HFFc6 (cell line): ENCODE data around the gene FCER1G. TPM values are rescaled to one million over a fixed set of nuclear protein-coding genes. Genes with fewer than 3 reads are reported as not detected.
A peak's percentile ranks its signal among the peaks of the same experiment; 100 is the strongest.

ENCODE experiments used
- DNase-seq: peaks from one replicate; pipeline ENCODE4 v3.0.0-alpha.2; 2018
- H3K27ac Mint-ChIP-seq: 2 replicates; pipeline ENCODE4 v1.8.0; 2020; ENCODE audit warnings: mild to moderate bottlenecking, mixed read lengths
- H3K27me3 Mint-ChIP-seq: 2 replicates; pipeline ENCODE4 v1.8.0; 2021; ENCODE audit warnings: mild to moderate bottlenecking, moderate library complexity, mixed read lengths; ENCODE audit not compliant: insufficient read depth
- H3K36me3 Mint-ChIP-seq: 2 replicates; pipeline ENCODE4 v1.8.0; 2021; ENCODE audit warnings: low read depth, mixed read lengths
- H3K4me1 Mint-ChIP-seq: 2 replicates; pipeline ENCODE4 v1.8.0; 2020; ENCODE audit warnings: low read depth, mixed read lengths
- H3K4me3 Mint-ChIP-seq: 2 replicates; pipeline ENCODE4 v1.8.0; 2020; ENCODE audit warnings: mild to moderate bottlenecking, moderate library complexity, mixed read lengths
- H3K9me3 Mint-ChIP-seq: 2 replicates; pipeline ENCODE4 v1.8.0; 2020; ENCODE audit warnings: mild to moderate bottlenecking, mixed read lengths
- total RNA-seq, 6 experiments: library from RNA; stranded (reverse); fragmentation: NEBNext Ultra II Directional; extraction: Animal tissue kit (Norgen Biotek cat#: 25700); gene quantifications; 2 replicates in 1 of 6; 3 replicates in 5 of 6; pipeline ENCODE4 v1.2.3, GENCODE V29; 2021
- TF ChIP-seq, protein P1 (sequence below): fragments of 200-600 bp; sonication (generic); IDR thresholded peaks from 2 replicates; pipeline ENCODE4 v1.5.0; 2021; ENCODE audit warnings: antibody characterized with exemption, mild to moderate bottlenecking

The FCER1G gene
- total RNA-seq, 6 experiments from 2014 or later, result 0.33 to 1.0 (median 0.53) TPM; not detected in 1

DNA sequence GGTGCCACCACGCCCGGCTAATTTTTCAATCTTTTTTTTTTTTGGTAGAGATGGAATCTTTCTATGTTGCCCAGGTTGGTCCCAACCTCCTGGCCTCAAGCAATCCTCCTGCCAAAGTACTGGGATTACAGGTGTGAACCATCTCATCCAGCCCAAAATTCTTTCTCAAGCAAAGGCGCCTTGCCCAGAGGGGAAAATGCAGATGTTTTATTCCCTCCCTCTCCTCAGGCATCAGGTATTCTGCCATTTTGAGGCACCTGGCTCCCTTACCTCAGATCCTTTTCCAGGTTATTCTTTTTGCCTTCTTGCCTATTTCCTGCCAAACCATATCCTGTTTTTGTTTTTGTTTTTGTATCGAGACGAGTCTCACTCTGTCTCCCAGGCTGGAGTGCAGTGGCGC lies 26.7 kb upstream of the FCER1G start:
- no peaks in the 10 kb centered on the region for H3K36me3 Mint-ChIP-seq

DNA sequence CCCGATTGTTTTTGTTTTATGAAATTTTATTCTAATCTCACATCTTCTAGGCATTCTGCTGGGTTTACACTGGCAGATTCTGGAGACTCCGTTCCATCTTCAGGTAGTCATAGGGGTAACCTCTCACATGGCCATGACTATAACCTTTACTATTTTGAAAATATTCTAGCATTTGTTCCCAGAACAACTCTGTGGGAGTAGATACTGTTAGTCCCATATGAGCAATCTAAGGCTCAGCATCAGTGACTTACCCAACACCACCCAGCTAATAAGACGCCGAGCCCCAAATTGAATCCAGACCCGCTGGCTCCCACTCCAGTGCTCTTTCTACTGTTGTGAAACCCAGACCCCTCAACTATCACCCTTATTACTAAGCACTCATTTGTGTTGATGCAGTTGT lies 26.1 kb upstream of the FCER1G start:
- Mint-ChIP-seq H3K4me1 (peaks cover 28% of the 10 kb centered on the region), H3K4me3 (no peak overlapping the region), H3K27ac (peak overlapping the region; percentile 65; the same call in 1 of the 2 replicates), H3K9me3 (no peaks in the 10 kb centered on the region), H3K36me3 (no peaks in the 10 kb centered on the region), H3K27me3 (peaks cover 1% of the 10 kb centered on the region)
- TF ChIP-seq, protein P1, sequence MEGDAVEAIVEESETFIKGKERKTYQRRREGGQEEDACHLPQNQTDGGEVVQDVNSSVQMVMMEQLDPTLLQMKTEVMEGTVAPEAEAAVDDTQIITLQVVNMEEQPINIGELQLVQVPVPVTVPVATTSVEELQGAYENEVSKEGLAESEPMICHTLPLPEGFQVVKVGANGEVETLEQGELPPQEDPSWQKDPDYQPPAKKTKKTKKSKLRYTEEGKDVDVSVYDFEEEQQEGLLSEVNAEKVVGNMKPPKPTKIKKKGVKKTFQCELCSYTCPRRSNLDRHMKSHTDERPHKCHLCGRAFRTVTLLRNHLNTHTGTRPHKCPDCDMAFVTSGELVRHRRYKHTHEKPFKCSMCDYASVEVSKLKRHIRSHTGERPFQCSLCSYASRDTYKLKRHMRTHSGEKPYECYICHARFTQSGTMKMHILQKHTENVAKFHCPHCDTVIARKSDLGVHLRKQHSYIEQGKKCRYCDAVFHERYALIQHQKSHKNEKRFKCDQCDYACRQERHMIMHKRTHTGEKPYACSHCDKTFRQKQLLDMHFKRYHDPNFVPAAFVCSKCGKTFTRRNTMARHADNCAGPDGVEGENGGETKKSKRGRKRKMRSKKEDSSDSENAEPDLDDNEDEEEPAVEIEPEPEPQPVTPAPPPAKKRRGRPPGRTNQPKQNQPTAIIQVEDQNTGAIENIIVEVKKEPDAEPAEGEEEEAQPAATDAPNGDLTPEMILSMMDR, result no peak
- no peak for DNase-seq

More for the DNA sequence above, 26.7 kb upstream of the FCER1G start:
- H3K27ac Mint-ChIP-seq, result no peak overlapping the region
- H3K4me3 Mint-ChIP-seq, result no peak overlapping the region
- TF ChIP-seq, protein P1, result no peak
- no peak for DNase-seq
- peaks cover 1% of the 10 kb centered on the region for H3K27me3 Mint-ChIP-seq
- H3K9me3 Mint-ChIP-seq, result no peaks in the 10 kb centered on the region
- H3K4me1 Mint-ChIP-seq, result peaks cover 28% of the 10 kb centered on the region

GRCh38 chr1:161190962-161191521 lies 24.1 kb upstream of the FCER1G start:
- no peak for DNase-seq
- H3K4me1 Mint-ChIP-seq, result peaks cover 17% of the 10 kb centered on the region
- no peaks in the 10 kb centered on the region for H3K9me3 Mint-ChIP-seq
- TF ChIP-seq, protein P1, result no peak
- no peak overlapping the region for H3K4me3 Mint-ChIP-seq
- H3K36me3 Mint-ChIP-seq, result no peaks in the 10 kb centered on the region
- H3K27me3 Mint-ChIP-seq, result peaks cover 1% of the 10 kb centered on the region; the same call in 1 of the 2 replicates
- no peak overlapping the region for H3K27ac Mint-ChIP-seq

DNA sequence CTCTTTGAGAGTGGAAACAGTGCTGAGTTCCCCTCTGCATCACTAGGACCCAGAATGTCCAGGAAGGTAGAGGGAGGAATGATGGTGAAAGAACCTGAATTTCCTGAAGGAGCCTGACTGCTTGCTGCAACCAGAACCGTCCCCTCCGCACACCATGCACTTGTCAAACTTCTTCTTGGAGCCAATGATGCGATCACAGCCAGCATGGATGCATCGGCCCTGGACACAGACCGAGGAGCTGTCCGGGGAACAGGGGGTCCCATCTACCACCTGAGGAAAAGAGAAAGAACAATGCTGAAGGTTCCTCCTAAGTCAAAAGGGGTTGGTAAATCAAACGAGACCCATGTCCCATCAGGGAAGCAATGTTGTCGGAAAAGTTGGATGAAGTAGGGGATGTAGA lies 23.1 kb upstream of the FCER1G start:
- no peaks in the 10 kb centered on the region for H3K9me3 Mint-ChIP-seq
- peaks cover 1% of the 10 kb centered on the region; the same call in 1 of the 2 replicates for H3K27me3 Mint-ChIP-seq
- no peak overlapping the region for H3K4me3 Mint-ChIP-seq
- TF ChIP-seq, protein P1, result no peak
- no peaks in the 10 kb centered on the region for H3K36me3 Mint-ChIP-seq
- DNase-seq, result no peak
- H3K27ac Mint-ChIP-seq, result no peak overlapping the region
- peaks cover 21% of the 10 kb centered on the region for H3K4me1 Mint-ChIP-seq

DNA sequence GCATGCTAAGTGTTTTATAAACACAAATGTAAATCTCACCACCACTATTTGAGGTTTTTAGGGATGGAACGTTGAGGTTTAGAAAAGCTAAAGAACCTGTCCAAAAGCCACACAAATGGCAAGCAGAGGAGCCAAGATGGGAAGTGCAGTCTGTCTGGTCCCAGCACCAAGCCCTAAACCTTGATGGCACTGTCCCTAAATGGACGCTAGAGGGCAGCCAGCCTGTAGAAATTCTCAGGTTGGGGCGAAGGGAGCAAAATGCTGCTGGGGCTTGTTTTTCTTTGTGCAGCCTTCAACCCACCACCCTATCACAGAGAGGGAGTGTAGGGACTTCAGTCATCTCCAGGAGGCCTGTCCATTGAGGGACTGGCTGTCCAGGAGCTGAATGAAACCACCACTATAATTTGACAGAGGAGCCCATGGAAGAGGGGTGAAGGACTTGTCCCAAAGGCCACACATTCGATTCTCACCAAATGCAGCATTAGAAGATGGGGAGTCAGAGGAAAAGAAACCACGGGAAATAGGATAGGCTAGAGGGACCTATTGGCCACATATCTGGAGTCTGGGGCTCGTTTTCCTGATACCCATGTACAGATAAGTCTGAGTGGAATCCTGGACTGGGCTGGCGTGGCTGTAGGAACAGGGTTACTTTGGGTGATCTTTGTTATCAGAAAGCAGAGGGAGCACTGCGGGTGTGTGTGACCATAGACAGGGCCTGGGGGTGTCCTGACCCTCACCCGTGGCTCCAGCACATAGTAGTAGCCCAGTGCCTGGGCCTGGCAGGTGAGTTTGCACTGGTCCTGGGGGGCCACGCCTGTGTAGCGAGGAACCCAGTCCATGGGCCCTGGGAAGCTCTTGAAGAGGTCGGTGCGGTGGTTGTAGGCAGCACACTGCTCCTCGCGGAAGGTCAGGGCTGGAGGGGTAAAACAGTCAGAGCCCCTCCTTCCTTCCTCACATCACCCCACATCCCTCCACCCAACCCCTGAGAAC lies 22.3 kb upstream of the FCER1G start:
- H3K4me3 Mint-ChIP-seq, result no peak overlapping the region
- DNase-seq, result peak; percentile 57
- no peaks in the 10 kb centered on the region for H3K36me3 Mint-ChIP-seq
- H3K27ac Mint-ChIP-seq, result peak overlapping the region; percentile 50
- H3K9me3 Mint-ChIP-seq, result no peaks in the 10 kb centered on the region
- TF ChIP-seq, protein P1, result peak; percentile 92
- H3K27me3 Mint-ChIP-seq, result peaks cover 1% of the 10 kb centered on the region; the same call in 1 of the 2 replicates
- peaks cover 29% of the 10 kb centered on the region for H3K4me1 Mint-ChIP-seq
